Activated T-cell treated with anti-CD3 and anti-CD28 coated beads for 48 hours (primary cell): ENCODE measurements around the gene HEATR5A.
"Not testable (repeated sequence)": the region's sequence is repeated elsewhere in the genome, so short reads cannot be mapped to it uniquely, and the experiment has no call there.

ENCODE experiments used
- DNase-seq: peaks from one replicate; pipeline ENCODE4 v3.0.0-alpha.2; 2020; ENCODE audit warnings: low read depth

The HEATR5A gene

GRCh38 chr14:31420319-31421111 lies at the start of gene HEATR5A:
Gene HEATR5A, minus strand, starts transcription at chr14:31420550. Its CDS starts 17,575 bp downstream, at chr14:31402975.
- DNase-seq: peak; percentile 91

- DNase-seq: no peak
Measured at GRCh38 chr14:31466554-31466953, 46.2 kb upstream of the HEATR5A start.

- DNase-seq: no peak
Measured at GRCh38 chr14:31465111-31465510, 44.8 kb upstream of the HEATR5A start.

GRCh38 chr14:31462450-31462849 lies 42.1 kb upstream of the HEATR5A start:
- DNase-seq: not testable (repeated sequence)

GRCh38 chr14:31461545-31461944 lies 41.2 kb upstream of the HEATR5A start:
- DNase-seq: no peak

GRCh38 chr14:31457665-31458659 lies 37.6 kb upstream of the HEATR5A start:
- DNase-seq: no peak

GRCh38 chr14:31456841-31457664 lies 36.7 kb upstream of the HEATR5A start, which contains the start of gene DTD2:
Gene DTD2, minus strand, starts transcription at chr14:31457506. Its CDS starts 113 bp downstream, at chr14:31457393.
- DNase-seq: peak; percentile 92

GRCh38 chr14:31449971-31450610 lies 29.7 kb upstream of the HEATR5A start:
- no peak for DNase-seq

- DNase-seq: no peak
Measured at GRCh38 chr14:31449136-31449535, 28.8 kb upstream of the HEATR5A start.

- DNase-seq: no peak
Measured at GRCh38 chr14:31445703-31446102, 25.4 kb upstream of the HEATR5A start.

- DNase-seq: no peak
Measured at GRCh38 chr14:31442284-31442683, 21.9 kb upstream of the HEATR5A start.

GRCh38 chr14:31441273-31442111 lies 21.1 kb upstream of the HEATR5A start:
- no peak for DNase-seq

GRCh38 chr14:31440280-31440679 lies 19.9 kb upstream of the HEATR5A start:
- DNase-seq: no peak

- DNase-seq: no peak
Measured at GRCh38 chr14:31439561-31439960, 19.2 kb upstream of the HEATR5A start.

GRCh38 chr14:31437045-31437691 lies 16.8 kb upstream of the HEATR5A start:
- DNase-seq: not testable (repeated sequence)

GRCh38 chr14:31435276-31435675 lies 14.9 kb upstream of the HEATR5A start:
- DNase-seq: no peak

- no peak for DNase-seq
Measured at GRCh38 chr14:31430634-31431264, 10.4 kb upstream of the HEATR5A start.

GRCh38 chr14:31429791-31430190 lies 9.4 kb upstream of the HEATR5A start:
- DNase-seq: no peak

GRCh38 chr14:31428011-31428410 lies 7.7 kb upstream of the HEATR5A start:
- DNase-seq: no peak
